ENCODE data around the gene NKX6-1. TPM values are rescaled to one million over a fixed set of nuclear protein-coding genes. Genes with fewer than 3 reads are reported as not detected.

NKX6-1 gene
- polyA plus RNA-seq, 1 donor from 2014 or later = 20.1 TPM

- H3K9me3 ChIP-seq (ENCODE audit: low read length) = no peaks in the 10 kb centered on the region
Measured at GRCh38 chr4:84442778-84443177, 56.3 kb downstream of the NKX6-1 start.

More at GRCh38 chr4:84442778-84443177, 56.3 kb downstream of the NKX6-1 start:
- no peak overlapping the region for H3K4me2 ChIP-seq (ENCODE audit: low read length)
- H3K27me3 ChIP-seq (ENCODE audit: insufficient read depth, low read depth, low read length) = no peaks in the 10 kb centered on the region
- no peaks in the 10 kb centered on the region for H3K9me2 ChIP-seq (ENCODE audit: insufficient read depth, low read length)
- no peak overlapping the region for H3K27ac ChIP-seq (ENCODE audit: low read length)
- H3K9ac ChIP-seq (ENCODE audit: low read length) = no peak overlapping the region
- no peaks in the 10 kb centered on the region for H4K20me1 ChIP-seq (ENCODE audit: insufficient read depth)
- H3K4me3 ChIP-seq (ENCODE audit: low read length) = no peak overlapping the region
- no peak overlapping the region for H2AFZ ChIP-seq (ENCODE audit: low read depth, low read length)
- H3K36me3 ChIP-seq (ENCODE audit: insufficient read depth, low read length) = no peaks in the 10 kb centered on the region
- no peak for TF ChIP-seq EZH2 (IDR thresholded peaks at IDR 0.05; ENCODE audit: borderline replicate concordance, insufficient read depth, low read length, poor library complexity, severe bottlenecking)
- no peak for TF ChIP-seq CTCF (IDR thresholded peaks at IDR 0.05; ENCODE audit: poor library complexity, severe bottlenecking)
- no peak for TF ChIP-seq REST (IDR thresholded peaks at IDR 0.05; ENCODE audit: borderline replicate concordance)
- no peak for TF ChIP-seq SMC3 (conservative IDR thresholded peaks at IDR 0.05; ENCODE audit: poor library complexity)
- no peak for TF ChIP-seq POLR2AphosphoS5 (IDR thresholded peaks at IDR 0.05)
- TF ChIP-seq EP300 (conservative IDR thresholded peaks at IDR 0.05; ENCODE audit: poor library complexity, severe bottlenecking) = no peak
- TF ChIP-seq RAD21 (conservative IDR thresholded peaks at IDR 0.05) = no peak
- TF ChIP-seq TAF1 (IDR thresholded peaks at IDR 0.05; ENCODE audit: low read depth) = no peak
- TF ChIP-seq MXI1 (conservative IDR thresholded peaks at IDR 0.05; ENCODE audit: poor library complexity, severe bottlenecking) = no peak
- no peaks in the 10 kb centered on the region for H3F3A ChIP-seq (ENCODE audit: insufficient read depth, low read length, poor library complexity, severe bottlenecking)
- no peaks in the 10 kb centered on the region for H3K79me2 ChIP-seq (replicated peaks; ENCODE audit: insufficient read depth, low read length)

Small RNA genes lying within 50 kb of the gene (small RNA-seq; reads per million reads assigned to genes)
- 0 reads per million in 3 experiments for gene RPL3P13

Other genes starting within 250 kb of the NKX6-1 start
- 5.2 and 6.1 TPM in 2 replicates for gene CDS1, start 83.8 kb upstream of the NKX6-1 start, polyA plus RNA-seq